Effector memory CD4-positive, alpha-beta T cell (primary cell): ENCODE results near the gene LAMP5.

Experiments
- DNase-seq, 3 donors: peaks; one replicate each; pipeline ENCODE4 v3.0.0-alpha.2; 2020
- H3K27ac ChIP-seq: 2 replicates; pipeline ENCODE4 v1.7.0; 2013; ENCODE audit warnings: mild to moderate bottlenecking, low read length, moderate library complexity; ENCODE audit not compliant: insufficient read depth, poor library complexity, severe bottlenecking
- H3K27me3 ChIP-seq: replicated peaks from 2 replicates; pipeline ENCODE4 v1.7.0; 2013; ENCODE audit warnings: mild to moderate bottlenecking, low read length; ENCODE audit not compliant: insufficient read depth, control insufficient read depth, poor library complexity, severe bottlenecking
- H3K36me3 ChIP-seq: 2 replicates; pipeline ENCODE4 v1.7.0; 2013; ENCODE audit warnings: mild to moderate bottlenecking, low read length, moderate library complexity; ENCODE audit not compliant: control insufficient read depth, insufficient read depth
- H3K4me1 ChIP-seq: 2 replicates; pipeline ENCODE4 v1.7.0; 2013; ENCODE audit warnings: low read length, mild to moderate bottlenecking; ENCODE audit not compliant: control insufficient read depth, insufficient read depth, poor library complexity, severe bottlenecking
- H3K4me3 ChIP-seq: 2 replicates; pipeline ENCODE4 v1.7.0; 2013; ENCODE audit warnings: low read length, low read depth, mild to moderate bottlenecking; ENCODE audit not compliant: insufficient read depth, poor library complexity, severe bottlenecking
- H3K9me3 ChIP-seq: 2 replicates; pipeline ENCODE4 v1.7.0; 2013; ENCODE audit warnings: mild to moderate bottlenecking, low read length, moderate library complexity; ENCODE audit not compliant: control insufficient read depth

LAMP5 gene

DNA sequence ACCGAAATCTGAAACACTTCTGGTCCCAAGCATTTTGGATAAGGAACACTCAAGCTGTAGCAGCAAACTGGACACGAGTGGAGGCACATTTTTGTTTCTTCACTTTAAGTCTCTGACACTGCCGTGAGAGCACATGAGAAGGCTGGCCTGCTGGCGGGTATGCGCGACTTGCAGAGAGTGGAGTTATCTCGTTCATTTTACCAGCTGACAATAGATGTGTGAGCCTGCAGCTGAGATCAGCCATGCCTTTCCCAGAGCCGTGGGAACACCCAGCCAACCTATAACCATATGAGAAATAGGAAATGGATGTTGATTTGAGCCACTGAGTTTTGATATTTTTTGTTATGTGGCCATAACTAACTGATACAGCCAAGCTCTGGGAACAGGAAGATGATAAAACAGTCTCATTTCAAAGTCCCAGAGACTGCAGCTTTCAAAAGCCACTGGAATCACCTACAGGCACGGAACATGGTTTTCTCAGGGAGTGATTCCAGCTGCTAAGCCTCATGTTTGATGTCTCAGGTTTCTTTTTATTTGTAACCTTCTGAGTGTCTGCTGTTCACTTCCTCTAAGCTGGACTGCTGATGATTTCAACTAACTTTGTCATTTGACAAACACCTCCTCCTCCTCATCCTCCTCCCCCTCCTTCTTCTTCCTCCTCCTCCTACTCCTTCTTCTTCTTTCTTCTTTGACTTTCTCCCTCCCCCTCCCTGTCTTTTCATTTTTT, 28.6 kb upstream of the LAMP5 start:
- Histone ChIP-seq H3K27ac (no peak overlapping the region), H3K36me3 (no peaks in the 10 kb centered on the region)

DNA sequence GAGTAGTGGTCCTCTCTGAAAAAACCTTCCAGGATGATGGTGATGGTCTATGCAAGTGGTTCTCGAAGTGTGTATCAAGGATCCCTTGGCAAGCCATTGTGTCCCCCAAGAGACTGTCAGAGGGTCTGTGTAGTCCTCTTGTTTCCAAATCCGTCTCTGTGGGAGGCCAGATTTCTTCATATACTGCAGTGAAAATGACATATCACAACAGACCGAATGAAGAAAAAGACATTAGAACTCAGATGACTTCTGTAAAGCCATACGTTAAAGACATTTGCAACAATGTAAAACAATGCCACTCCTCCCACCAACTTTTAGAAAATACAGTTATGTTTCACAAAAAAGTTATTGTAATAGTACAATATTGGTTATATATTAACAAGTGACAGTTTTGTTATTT, 27.2 kb upstream of the LAMP5 start:
- no peak overlapping the region for H3K4me3 ChIP-seq
- no peaks in the 10 kb centered on the region for H3K4me1 ChIP-seq
- H3K36me3 ChIP-seq: no peaks in the 10 kb centered on the region
- no peaks in the 10 kb centered on the region for H3K27me3 ChIP-seq
- no peak for DNase-seq
- H3K9me3 ChIP-seq: no peaks in the 10 kb centered on the region
- H3K27ac ChIP-seq: no peak overlapping the region

More for the DNA sequence above, 28.6 kb upstream of the LAMP5 start:
- DNase-seq: no peak
- Histone ChIP-seq H3K27me3 (no peaks in the 10 kb centered on the region), H3K4me1 (no peaks in the 10 kb centered on the region), H3K4me3 (no peak overlapping the region), H3K9me3 (no peaks in the 10 kb centered on the region)

DNA sequence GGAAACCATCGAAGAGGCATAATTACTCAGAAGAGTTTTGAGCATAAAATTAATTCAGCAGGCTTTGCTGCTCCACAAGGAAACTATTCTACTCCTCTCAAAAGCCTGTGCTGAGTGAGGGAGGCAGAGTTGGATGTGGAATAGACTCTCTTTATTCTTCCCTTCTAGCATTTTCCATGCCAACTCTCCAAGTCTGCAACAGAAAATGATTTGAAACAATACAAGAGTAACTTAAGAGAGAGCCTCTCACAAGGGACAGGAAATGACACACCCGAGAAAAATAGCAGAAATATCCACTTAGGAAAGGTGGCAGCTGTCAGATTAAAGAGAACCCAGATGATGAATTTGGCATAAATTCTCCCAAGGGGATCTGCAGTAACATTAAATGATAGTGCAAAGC, 26.3 kb upstream of the LAMP5 start:
- no peak overlapping the region for H3K27ac ChIP-seq
- no peaks in the 10 kb centered on the region for H3K36me3 ChIP-seq
- no peak for DNase-seq
- H3K4me1 ChIP-seq: no peaks in the 10 kb centered on the region
- no peaks in the 10 kb centered on the region for H3K9me3 ChIP-seq
- no peak overlapping the region for H3K4me3 ChIP-seq
- no peaks in the 10 kb centered on the region for H3K27me3 ChIP-seq

DNA sequence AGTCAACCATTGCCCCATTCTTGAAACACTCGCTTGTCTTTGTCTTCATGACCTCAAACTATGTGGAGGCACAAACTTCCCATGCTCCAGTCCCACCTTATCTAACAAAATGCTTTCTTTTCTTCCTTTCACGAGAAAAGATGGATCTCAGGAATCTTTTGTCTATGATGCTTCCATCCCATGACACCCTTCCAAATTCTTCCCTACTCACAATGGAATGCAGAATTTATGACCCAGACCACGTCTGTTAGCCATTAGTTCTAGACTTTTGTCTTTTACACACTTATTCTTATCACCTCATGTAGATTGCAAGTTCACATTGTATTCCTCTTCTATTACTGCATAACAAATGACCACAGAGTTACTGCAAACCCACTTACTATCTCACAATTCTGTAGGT, 24.2 kb upstream of the LAMP5 start:
- Histone ChIP-seq H3K36me3 (no peaks in the 10 kb centered on the region), H3K4me3 (no peak overlapping the region), H3K27me3 (no peaks in the 10 kb centered on the region), H3K9me3 (no peaks in the 10 kb centered on the region), H3K4me1 (no peaks in the 10 kb centered on the region), H3K27ac (no peak overlapping the region)
- no peak for DNase-seq

DNA sequence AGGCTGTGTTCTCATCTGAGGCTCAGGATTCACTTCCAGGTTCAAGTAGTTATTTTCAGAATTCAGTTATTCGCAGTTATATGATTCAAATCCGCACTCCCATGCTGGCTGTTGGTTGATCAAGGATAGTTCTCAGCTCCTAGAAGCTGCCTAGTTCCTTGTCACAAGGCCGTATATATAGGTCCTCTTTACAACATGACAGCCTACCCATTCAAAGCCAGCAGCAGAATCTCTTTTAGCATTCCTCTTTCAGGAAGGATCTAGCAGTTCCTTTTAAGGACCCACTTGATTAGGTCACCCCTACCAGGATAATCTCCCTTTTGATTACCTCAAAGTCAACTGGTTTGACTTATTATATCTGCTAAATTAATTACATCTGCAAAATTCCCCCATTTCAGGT, 23.8 kb upstream of the LAMP5 start:
- Histone ChIP-seq H3K36me3 (no peaks in the 10 kb centered on the region), H3K4me1 (no peaks in the 10 kb centered on the region), H3K27ac (no peak overlapping the region), H3K4me3 (no peak overlapping the region), H3K9me3 (no peaks in the 10 kb centered on the region), H3K27me3 (no peaks in the 10 kb centered on the region)
- no peak for DNase-seq

DNA sequence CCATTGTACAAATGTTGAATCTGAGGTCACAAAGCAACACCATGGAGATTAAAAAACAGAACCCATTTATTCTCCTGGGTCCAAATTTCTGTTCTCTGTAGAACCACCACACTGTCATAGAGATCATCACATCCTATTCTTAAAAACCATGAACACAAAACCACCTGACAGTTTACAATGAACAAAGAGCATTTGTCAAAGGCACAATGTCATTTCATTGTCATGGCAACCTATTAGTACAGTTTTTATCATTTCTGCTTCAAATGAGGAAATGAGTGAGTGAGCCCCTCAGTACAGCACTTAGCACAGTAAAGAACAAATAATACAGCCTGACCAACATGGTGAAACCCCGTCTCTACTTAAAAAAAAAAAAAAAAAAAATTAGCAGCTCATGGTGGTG, 23.1 kb upstream of the LAMP5 start:
- Histone ChIP-seq H3K9me3 (no peaks in the 10 kb centered on the region), H3K36me3 (no peaks in the 10 kb centered on the region), H3K27me3 (no peaks in the 10 kb centered on the region), H3K4me3 (no peak overlapping the region), H3K4me1 (no peaks in the 10 kb centered on the region), H3K27ac (no peak overlapping the region)
- DNase-seq: no peak

DNA sequence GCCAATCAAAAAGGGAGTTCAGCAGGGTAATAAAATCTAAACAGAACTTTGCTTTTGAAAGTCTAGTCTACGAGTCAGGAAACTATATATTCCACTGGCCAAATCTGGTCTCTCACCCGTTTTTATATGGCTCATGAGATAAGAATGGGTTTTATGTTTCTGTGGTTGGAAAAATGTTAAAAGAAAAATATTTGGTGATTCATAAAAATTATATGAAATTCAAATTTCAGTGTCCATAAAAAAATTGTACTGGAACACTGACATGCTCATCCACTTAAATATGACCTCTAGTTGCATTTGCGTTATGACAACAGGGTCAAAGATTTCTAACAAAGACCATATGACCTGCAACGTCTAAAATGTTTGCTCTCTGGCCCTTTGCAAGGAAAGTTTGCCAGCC, 22.3 kb upstream of the LAMP5 start:
- Histone ChIP-seq H3K4me3 (no peak overlapping the region), H3K9me3 (no peaks in the 10 kb centered on the region), H3K27me3 (no peaks in the 10 kb centered on the region), H3K36me3 (no peaks in the 10 kb centered on the region), H3K4me1 (no peaks in the 10 kb centered on the region), H3K27ac (no peak overlapping the region)
- DNase-seq: no peak

DNA sequence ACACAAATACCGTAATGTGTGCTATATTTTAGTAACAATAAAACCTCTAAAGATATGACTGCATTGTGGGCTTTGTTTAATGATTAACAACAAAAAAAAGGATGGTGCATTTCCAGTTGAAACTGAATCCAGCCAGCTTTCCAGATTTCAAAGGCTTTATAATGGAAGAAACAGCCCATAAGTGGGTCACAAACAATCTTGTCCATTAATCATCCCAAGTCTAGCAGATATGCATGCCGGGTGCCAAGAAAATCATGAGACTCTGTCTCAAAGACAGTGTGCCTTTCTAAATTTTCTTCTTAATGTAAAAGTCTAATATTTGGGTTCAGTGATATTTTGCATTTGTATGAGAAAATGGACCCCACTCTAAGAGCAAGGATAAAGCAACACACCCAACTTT, 20.6 kb upstream of the LAMP5 start:
- Histone ChIP-seq H3K9me3 (no peaks in the 10 kb centered on the region), H3K36me3 (no peaks in the 10 kb centered on the region), H3K27me3 (no peaks in the 10 kb centered on the region), H3K4me3 (no peak overlapping the region), H3K4me1 (no peaks in the 10 kb centered on the region), H3K27ac (no peak overlapping the region)
- no peak for DNase-seq

DNA sequence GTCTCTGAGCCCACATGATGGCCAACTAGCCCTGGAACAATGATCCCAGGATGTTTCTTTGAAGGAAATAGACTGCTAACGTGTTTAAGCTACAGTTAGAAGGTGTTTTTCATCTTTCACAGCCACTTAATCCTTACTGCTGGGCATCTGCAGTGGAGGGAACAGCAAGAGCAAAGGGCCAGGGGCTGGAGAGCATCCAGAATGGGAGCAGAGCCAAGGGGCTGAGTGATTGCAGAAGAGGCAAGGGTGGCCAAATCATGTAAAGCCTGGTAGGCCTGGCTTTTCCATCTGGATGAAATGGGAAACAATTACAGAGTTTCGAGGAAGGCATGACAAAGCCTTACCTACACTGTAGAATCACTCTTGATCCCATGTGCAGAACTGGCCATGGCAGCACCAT, 18.7 kb upstream of the LAMP5 start:
- Histone ChIP-seq H3K27me3 (no peaks in the 10 kb centered on the region), H3K9me3 (no peaks in the 10 kb centered on the region), H3K4me3 (no peak overlapping the region), H3K36me3 (no peaks in the 10 kb centered on the region), H3K4me1 (no peaks in the 10 kb centered on the region), H3K27ac (no peak overlapping the region)
- no peak for DNase-seq

DNA sequence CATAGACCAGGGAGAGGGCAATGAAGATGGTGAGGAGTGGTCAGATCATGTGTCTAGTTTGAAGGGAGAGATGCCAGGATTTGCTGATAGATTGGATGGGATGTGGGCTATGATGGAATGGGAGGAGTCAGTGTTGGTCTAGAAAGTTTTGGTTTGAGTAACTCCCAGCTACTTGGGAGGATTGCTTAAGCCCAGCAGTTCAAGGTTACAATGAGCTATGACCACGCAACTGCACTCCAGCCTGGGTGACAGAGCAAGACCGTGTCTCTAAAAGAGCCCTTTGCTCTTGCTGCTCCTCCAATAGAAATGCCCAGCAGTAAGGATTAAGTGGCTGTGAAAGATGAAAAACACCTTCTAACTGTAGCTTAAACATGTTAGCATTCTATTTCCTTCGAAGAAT, 18.2 kb upstream of the LAMP5 start:
- no peaks in the 10 kb centered on the region for H3K36me3 ChIP-seq
- H3K9me3 ChIP-seq: no peaks in the 10 kb centered on the region
- H3K27me3 ChIP-seq: no peaks in the 10 kb centered on the region
- no peak for DNase-seq
- no peaks in the 10 kb centered on the region for H3K4me1 ChIP-seq
- H3K4me3 ChIP-seq: no peak overlapping the region
- no peak overlapping the region for H3K27ac ChIP-seq
